Stimulated activated CD8-positive, alpha-beta memory T cell treated with anti-CD3 and anti-CD28 coated beads, Interleukin-4, amount 100 ng/mL, for 48 hours (primary cell): ENCODE data around the gene MC3R.
"Not testable (repeated sequence)": the region's sequence is repeated elsewhere in the genome, so short reads cannot be mapped to it uniquely, and the experiment has no call there.

Experiments used
- DNase-seq: peaks from one replicate; pipeline ENCODE4 v3.0.0-alpha.2; 2020

MC3R gene

DNA sequence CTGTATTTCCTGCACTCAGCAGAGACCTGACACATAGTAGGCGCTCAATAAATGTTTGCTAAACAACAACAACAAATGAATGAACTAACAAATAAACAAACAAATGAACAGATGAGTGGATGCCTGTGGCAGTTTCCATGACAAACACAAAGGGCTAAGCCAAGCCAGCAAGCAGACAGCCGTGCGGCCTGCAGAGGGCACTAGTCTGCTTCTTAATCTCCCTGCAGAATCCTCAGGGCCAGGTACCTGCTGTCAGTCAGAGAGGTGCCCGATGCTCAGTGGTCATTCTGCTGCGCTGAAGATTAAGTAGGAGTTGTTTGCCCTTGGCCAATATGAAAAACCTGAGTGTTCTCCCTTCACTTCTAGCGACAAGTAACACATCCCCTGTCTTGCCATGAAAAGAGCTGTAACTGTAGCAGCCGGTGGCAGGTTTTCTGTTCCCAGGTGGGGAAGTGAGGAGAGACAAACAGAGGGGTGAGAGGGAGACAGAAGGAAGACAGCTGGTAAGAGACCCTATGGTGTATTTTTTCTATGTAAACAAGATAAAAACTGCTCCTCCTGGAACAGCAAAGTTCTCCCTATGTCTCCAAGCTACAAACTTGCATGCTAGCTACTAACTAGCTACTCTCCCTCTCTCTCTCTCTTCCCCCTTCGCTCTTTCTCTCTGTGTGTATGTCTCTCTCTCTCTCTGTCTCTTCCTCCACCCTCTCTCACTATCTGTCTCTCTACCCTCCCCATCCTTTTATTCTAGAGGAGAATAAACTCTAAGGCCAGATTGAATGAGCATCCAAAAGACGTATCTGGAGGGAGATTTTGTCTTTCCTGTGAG is at the start of gene MC3R:
MC3R (plus strand) TSS at position 779 of the 829 bp plus-strand sequence. CDS start 112 bp downstream, outside the sequence.
- DNase-seq, result peak; percentile 57

DNA sequence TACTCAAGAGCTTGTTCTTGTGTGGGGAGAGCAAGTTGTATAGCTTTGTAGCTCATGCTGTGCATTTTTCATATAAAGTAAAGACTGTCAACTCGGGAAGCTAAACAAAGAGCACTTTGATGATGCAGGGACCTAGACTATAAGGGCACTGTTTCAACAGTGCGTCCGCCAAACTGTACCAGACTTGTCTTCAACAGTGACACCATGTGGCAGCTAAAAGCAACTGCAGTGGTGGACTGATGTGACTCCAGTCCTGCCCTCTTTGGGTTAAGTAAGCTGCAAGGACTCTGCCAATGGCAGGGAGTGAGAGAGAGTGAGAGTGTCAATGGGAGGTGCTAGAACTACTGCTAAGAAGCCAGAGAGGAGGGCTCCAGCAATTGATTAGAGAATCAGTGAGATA is 48.1 kb upstream of the MC3R start:
- DNase-seq, result no peak

DNA sequence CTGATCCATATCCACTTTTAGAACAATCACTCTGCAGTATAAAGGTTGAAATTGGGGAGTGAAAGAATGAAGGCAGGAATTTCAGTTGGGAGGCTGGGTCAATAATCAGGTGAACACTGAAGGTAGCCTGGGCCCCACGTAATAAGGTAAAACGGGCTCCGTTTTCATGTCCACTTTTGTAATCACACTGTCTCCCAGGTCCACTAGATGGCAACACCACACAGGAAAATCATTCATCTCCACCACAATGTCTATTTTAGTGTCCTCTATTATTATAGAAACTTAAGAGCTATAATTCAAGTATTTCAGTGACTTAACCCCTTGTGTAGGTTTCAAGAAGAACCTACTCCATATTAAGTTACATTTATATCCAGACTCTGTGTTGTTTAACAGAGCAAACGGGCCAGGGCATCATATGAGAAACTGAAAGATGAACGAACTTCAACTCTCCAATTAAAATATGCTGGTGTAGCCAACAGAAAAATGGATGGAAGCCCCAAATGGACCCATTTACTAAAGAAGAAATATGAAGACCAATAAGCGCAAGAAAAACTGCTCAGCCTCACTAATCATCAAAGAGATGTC is 45.9 kb upstream of the MC3R start:
- no peak for DNase-seq

DNA sequence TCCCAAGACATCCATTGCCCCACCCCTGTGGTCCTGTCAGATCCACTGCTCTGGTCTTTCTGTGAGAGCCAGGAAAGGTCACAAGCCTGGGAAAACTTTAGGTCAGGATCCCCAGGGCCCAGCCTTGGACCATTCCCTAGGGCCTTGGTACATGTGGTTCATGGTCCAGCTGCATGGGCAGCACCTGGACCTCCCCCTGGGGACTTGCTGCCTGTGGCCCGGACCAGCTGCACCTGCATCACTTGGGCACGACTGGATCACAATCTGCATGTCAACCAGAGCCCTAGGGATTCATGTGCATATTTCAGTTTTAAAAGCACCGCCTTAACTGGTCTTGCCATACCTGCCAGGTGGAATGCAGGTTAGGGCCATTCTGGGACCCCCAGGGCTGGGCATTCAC is 44.3 kb upstream of the MC3R start:
- DNase-seq, result no peak

DNA sequence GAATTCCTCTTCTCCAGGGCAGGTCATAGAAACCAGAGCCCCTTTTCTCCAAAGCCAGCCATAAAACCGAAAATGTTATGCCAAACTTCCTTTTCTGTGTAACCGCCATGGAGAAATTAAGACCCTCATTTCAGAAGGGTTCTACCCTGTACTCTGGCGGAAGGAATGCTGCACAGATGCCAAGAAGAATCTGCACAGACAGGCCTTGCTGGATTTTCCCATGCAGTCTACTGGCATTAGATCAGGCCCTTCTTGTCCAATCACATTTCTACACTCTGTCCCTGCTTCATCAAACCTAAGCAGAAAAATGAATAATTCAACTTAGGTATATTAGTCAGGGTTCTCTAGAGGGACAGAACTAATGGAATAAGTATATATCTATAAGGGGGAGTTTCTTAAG is 43.2 kb upstream of the MC3R start:
- no peak for DNase-seq

DNA sequence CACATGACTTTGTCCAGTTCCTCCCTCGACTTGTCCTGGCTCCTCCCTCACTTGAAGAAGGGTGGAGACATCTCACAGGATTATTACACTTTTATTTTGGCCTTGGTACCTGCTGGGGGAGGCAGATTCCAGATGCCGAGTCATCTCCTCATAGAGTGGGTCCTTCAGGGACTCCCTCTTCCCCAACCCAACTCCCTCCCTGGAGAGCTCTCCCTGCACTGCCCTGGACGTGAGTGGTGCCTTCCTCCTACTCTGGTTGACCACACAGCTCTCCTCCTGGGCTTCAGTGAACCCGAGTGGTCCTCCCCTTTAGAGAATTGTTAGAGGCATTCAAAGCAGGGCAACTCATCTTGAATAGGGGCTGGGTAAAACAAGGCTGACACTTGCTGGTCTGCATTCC is 40.9 kb upstream of the MC3R start:
- DNase-seq, result no peak

DNA sequence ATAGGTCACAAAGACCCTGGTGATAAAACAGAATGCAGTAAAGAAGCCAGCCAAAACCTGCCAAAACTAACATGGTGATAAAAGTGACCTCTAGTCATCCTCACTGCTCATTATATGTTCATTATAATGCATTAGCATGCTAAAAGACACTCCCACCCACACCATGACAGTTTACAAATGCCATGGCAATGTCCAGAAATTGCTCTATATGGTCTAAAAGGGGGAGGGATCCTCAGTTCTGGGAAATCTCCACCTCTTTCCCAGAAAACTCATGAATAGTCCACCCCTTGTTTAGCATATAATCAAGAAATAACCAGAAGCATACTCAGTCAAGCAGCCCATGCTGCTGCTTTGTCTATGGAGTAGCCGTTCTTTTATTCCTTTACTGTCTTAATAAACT is 40.4 kb upstream of the MC3R start:
- DNase-seq, result no peak

DNA sequence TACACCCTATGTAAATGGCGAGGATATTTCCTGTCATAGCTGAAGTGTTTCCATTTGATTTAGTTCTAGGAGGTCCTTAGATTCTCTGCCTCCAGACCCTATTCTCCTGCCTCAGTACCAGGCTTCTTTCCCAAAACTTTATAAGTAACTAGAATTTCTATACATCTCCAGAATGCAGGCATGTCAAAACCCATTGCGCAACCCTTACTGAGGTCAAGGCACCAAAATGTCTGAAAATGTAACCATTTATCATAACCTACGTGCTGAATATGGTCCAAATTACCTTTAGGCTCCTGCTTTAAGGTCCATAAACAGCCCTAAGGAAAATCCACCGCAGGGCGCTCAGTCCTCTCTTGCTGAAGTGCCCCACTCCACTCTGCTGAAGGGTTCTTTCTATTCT is 37.5 kb upstream of the MC3R start:
- no peak for DNase-seq

DNA sequence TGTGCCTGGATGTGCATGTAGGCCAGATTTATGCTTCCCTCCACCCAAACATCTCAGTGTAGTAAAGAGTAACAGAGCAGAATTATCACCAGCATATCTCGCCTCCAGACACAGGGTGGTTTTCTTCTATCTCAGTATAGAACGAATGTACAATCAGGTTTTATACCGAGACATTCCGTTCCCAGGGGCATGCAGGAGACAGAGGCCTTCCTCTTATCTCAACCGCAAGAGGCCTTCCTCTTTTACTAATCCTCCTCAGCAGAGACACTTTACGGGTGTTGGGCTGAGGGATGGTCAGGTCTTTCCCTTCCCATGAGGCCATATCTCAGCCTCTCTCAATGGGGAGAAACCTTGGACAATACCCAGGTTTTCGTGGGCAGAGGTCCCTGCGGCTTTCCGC is 36.4 kb upstream of the MC3R start:
- no peak for DNase-seq

DNA sequence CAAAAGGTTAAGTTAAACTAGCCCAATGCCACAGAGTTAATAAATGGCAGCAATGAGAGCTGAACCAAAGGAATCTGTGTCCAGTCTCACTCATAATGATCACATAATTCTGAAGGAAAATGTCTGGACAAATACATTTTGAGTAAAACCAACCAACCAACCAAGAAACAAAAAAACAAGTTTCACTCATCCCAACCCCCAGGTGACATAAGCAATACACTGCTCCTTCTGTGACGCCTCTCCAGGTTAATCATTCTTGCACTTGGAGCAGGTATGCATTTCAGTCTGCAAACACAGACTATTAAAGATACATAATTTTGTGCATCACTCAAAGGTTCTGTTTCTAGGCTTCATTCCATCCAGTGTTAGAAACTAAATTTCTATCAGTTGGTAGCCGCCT is 35.2 kb upstream of the MC3R start:
- no peak for DNase-seq

DNA sequence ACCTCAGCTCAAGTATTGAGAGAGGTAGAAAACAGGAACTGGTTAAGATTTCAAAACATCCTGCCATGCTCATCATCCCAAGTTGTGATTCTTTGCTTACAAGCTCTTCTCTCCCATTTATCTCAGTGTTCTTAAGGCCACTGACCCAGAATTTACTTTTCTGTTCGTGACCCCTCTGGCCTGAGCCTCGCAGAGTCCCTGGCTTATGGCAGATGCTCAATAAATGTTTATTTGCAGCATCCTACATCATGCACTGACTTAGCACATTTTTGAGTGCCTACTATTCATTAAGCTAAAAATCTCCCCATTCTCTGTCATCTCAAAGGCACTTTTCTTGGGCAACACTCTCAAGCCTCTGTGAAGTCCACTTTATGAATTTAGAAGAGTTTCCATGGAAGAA is 33.4 kb upstream of the MC3R start:
- DNase-seq, result no peak

DNA sequence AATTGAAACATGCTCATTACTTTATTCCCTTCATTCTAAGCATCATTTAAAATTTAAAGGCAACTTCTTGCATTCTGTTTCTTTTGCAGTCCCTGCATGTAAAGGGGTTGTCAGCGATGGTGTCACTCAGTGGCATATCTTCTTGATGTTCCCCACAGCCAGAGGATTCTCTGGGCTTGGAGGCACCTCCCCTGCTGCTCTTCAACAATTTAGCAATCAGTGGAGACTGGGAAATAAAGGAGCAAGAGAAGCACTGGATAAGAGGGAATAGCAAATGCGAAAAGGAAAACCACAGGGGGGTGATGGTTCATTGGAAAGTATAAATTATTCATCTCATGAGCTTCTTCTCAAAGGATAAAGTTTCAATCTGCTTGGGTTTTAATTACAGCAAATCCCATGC is 30.7 kb upstream of the MC3R start:
- no peak for DNase-seq

DNA sequence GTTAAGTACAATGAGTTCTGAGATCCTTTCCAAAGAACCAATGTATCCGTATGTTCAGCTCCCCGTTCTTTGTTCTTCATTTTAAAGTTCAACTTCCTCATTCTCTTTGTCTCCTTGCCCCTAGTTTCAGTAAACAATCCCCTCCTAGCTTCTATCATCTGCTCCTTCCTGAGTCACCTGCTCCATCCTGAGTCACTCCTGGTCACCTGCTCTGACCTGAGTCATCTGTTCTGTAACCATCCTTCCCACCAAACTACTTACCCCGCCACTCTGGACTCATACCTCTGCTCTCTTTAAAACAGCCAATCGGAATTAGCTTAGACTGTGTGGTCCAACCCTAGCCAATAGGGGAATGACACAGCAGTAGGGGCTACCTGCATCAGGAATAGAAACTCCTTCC is 27.3 kb upstream of the MC3R start:
- not testable (repeated sequence) for DNase-seq

DNA sequence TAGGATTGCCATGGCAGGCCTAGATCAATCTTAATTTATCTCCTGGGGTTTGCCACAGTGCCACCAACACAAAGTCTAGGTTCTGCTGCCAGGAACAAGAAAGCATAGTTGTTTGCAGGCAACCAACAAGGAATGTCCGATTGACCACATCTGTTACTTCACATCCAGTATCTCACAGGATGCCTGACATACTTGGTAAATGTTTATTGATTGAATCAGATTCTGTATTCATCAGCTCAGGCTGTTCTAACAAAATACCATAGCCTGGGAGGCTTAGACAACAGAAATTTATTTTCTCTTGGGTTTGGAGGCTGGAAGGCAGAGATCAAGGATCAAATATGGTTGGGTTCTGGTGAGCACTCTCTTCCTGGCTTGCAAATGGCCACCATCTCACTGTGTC is 26.3 kb upstream of the MC3R start:
- DNase-seq, result no peak

DNA sequence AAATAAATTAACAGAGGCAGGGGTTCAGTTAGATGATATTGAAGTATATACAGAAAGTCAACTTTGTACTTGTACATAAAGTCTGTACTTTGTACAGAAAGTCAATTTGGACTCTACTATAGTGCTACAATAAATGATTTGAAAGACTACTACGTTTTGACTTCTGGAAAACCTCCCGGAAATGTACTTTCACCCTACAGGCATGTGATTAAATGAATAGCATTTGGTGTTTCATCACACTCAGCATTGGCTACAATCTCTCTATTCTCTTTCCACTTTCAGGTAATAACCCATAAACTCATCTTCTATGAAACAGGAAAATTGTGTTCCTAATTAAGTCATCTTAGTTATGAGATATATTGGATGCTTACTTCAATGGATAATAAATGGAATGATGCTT is 25.6 kb upstream of the MC3R start:
- no peak for DNase-seq

DNA sequence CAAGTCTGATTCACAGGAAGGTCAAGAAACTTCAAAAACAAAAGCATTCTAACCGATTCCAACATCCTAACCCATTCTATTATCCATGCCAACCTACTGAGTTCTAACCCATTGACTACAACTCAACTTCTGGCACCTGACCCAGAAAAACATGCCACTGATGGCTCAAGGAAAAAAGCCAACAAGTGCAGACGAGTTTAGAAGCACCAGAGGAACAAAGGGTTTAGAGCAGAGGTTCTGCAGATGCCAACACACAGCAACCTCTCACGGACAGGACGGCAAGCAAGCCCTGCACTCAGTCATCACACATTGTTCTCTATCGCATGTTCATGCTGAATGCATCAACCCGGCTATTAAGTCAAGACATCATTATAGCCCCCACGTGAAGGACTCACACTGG is 25.2 kb upstream of the MC3R start:
- no peak for DNase-seq

DNA sequence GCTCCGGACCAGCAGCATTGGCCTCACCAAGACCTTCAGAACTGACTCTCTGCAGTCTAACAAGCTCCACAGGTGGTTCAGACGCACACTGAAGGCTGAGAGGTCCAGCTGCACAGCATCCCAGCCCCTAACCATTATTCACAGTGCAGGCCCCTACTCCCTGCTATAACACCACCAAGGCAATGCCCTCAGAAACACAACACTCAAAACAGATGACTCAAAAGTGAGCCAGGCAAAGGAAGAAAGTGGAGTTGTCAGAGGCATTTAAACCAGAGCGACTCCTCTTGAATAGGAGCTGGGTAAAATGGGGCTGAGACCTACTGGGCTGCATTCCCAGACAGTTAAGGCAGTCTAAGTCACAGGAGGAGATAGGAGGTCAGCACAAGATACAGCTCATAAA is 20.5 kb upstream of the MC3R start:
- DNase-seq, result no peak

DNA sequence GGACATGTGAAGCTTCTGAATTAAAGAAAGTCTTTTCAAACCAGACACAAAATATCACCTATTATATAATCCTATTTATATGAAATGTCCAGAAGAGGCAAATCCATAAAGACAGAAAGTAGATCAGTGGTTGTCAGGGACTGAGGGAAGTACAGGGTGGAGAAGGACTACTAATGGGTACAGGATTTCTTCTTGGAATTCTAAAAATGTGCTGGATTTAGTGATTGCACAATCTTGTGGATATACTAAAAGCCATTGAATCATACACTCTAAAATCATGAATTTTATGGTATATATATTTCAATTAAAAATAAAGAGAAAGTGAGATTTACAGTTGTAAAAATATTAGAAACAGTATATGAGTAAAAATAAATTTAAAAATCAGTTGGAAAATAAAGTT is 18.7 kb upstream of the MC3R start:
- no peak for DNase-seq

DNA sequence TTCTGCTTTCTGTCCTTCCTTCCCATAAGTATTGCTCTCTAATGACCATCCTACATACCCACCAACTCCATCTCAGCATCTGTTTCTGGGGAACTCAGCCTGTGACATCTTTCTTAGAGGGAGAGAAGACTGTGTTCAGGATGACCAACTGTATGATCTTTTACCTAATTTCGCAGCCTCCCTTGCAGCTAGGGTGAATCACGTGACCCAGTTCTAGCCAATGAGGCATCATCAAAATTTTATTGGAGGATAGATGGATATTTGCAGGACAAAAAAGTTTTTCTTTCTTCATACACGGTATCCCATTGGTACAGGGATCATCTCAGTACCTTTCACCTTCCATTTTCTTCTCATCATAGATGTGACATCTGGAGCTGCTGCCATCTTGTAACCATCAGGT is 14.4 kb upstream of the MC3R start:
- DNase-seq, result no peak

DNA sequence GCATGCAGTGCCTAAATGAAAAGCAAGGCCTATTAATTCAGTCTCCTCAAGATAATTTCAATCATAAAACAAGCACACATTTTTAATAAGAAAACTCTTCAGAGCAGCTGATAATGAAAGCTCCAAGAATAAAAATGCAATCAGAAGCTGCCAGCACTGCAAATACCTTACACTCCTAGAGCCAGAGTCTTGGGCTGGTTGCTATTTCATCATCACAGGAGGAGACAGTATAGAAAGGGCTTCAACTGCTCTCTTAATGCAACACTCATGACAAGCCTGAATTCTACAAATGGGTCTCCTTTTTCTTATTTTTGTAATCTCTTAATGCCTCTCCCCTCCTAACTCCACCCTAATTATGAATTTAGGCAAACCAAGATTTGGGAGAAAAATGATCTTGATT is 11.2 kb upstream of the MC3R start:
- no peak for DNase-seq

DNA sequence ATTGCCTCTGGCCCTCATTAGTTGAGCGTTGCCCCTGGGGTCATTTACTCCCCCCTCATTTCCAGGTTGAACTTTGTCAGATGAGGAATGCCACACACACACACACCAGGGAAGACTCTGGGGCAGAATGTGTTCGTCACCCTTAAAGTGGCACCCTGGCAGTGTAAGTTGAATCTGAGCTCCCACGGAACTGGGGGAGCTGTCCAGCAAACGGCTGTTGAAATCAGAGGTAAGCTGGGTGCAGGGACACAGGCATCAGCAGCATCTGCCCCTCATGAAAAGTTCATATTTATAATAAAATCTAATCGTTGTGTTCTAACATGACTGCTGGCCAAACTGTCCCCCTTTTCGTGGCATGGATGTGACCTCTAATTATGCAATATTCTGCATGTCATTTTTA is 4.3 kb upstream of the MC3R start:
- no peak for DNase-seq

DNA sequence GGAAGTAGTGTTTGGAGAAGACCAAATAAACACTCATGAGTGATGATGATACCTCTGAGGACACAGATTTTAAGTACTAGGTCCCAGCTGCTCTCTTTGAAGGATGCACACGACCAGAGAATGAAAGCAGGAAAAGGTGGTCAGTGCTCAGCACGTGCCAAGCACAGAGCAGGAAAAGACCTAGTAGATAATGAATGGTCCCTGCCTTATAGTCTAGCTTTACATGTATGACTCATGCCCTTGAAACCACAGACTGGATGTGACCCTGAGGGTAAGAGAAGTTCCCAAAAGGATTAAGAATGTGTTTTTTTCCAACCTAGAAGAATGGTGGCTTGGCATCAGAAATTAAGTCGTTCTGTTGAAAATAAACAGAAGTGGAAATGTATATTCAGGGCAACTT is 2.8 kb upstream of the MC3R start:
- no peak for DNase-seq

DNA sequence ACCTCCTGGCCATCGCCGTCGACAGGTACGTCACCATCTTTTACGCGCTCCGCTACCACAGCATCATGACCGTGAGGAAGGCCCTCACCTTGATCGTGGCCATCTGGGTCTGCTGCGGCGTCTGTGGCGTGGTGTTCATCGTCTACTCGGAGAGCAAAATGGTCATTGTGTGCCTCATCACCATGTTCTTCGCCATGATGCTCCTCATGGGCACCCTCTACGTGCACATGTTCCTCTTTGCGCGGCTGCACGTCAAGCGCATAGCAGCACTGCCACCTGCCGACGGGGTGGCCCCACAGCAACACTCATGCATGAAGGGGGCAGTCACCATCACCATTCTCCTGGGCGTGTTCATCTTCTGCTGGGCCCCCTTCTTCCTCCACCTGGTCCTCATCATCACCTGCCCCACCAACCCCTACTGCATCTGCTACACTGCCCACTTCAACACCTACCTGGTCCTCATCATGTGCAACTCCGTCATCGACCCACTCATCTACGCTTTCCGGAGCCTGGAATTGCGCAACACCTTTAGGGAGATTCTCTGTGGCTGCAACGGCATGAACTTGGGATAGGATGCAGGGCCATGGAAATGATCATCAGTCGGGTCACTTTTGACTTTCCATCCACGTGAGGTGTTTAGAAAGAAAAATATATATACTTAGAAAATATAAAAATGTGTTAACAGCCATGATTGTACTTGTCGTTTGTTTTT is 868 bp downstream of the MC3R start:
- peak; percentile 62 for DNase-seq

DNA sequence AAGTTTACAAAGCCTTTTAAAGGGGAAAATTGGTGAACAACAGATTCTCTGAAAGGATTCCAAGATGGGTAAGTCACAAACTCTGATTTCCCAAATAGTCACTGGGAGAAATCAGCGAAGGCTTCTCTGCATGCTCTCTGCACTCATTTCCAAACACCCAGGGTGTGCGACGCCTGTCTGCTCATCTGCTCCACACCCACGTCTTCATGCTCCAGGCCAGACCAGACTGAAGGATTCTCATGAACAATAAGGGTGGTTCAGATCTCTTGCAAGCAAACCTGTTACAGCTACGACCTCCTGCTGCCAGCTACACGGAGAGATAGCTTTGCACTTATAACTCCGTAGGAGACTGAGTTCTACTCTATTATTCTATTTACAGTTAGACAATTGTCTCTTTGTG is 1.4 kb downstream of the MC3R start:
- no peak for DNase-seq
